RWPE2 (cell line): ENCODE data around the gene TATDN3.
"Not testable (repeated sequence)": the region's sequence is repeated elsewhere in the genome, so short reads cannot be mapped to it uniquely, and the experiment has no call there.

ENCODE experiments used
- ATAC-seq: fragments of 200-7000 bp; cut with Tn5 transposase; 3 replicates; pipeline ENCODE4 v1.9.1; 2021; ENCODE audit warnings: low read depth
- DNase-seq: peaks from one replicate; pipeline ENCODE4 v3.0.0-alpha.2; 2020; ENCODE audit warnings: low spot score
- H3K27ac ChIP-seq: fragments of 450-650 bp; 2 replicates; pipeline ENCODE4 v1.5.1; 2017; ENCODE audit warnings: mild to moderate bottlenecking; ENCODE audit not compliant: poor library complexity, severe bottlenecking
- H3K27me3 ChIP-seq: fragments of 250-450 bp; sonication (Bioruptor Pico); 2 replicates; pipeline ENCODE4 v1.5.1; 2021; ENCODE audit warnings: mild to moderate bottlenecking, moderate library complexity; ENCODE audit not compliant: insufficient read depth, poor library complexity, severe bottlenecking
- H3K36me3 ChIP-seq: fragments of 250-450 bp; sonication (Bioruptor Pico); 2 replicates; pipeline ENCODE4 v1.5.1; 2020; ENCODE audit warnings: low read depth, mild to moderate bottlenecking, moderate library complexity
- H3K4me1 ChIP-seq: fragments of 250-450 bp; sonication (Bioruptor Pico); 2 replicates; pipeline ENCODE4 v1.5.1; 2021; ENCODE audit warnings: mild to moderate bottlenecking, moderate library complexity; ENCODE audit not compliant: insufficient read depth, poor library complexity, severe bottlenecking
- H3K4me3 ChIP-seq: fragments of 250-450 bp; sonication (Bioruptor Pico); 2 replicates; pipeline ENCODE4 v1.5.1; 2021; ENCODE audit warnings: mild to moderate bottlenecking, moderate library complexity; ENCODE audit not compliant: severe bottlenecking
- H3K9me3 ChIP-seq: fragments of 250-450 bp; sonication (Bioruptor Pico); 2 replicates; pipeline ENCODE4 v1.5.1; 2021; ENCODE audit warnings: mild to moderate bottlenecking, moderate library complexity; ENCODE audit not compliant: severe bottlenecking
- TF ChIP-seq, protein P1 (sequence below): fragments of 450-650 bp; IDR thresholded peaks from one replicate; pipeline ENCODE4 v1.5.1; 2017; ENCODE audit warnings: mild to moderate bottlenecking, moderate library complexity; ENCODE audit not compliant: poor library complexity, severe bottlenecking

The TATDN3 gene

DNA sequence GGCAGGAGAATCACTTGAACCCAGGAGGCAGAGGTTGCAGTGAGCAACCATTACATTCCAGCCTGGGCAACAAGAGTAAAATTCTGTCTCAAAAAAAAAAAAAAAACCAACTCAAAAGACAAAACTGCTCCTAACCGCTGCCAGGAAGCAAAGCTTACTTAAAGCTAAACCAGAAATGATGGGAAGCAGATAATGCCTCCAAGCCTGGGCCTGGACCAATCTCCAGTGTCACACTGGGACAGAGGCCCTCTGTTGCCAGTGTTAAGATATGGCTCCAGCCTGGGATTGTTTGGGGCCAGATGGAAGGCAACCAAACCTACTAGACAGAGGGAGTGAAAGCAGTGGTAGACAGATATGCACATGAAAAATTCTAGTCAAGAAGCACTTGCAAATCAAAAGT, 37.0 kb upstream of the TATDN3 start:
- DNase-seq, result no peak

DNA sequence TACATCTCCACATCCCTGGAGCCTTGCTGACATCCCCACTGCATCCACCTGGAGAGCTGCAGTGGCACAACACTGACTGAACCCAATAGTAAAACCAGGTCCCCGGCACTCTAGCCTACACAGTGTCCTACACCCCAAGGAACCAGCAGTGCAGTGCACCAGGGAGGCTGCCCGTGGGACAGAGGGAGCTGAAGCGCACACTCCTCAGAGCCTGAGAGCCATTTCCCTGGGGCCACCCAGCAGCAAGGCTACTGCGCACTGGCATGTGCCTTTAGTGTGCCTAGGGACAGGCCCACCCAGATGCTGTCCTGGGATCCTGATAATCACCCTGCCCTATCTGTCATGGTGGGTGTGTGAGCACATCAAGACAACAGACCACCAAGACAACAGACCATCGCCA, 32.0 kb upstream of the TATDN3 start:
- no peaks in the 10 kb centered on the region for H3K27me3 ChIP-seq
- H3K36me3 ChIP-seq, result no peaks in the 10 kb centered on the region
- TF ChIP-seq, protein P1, sequence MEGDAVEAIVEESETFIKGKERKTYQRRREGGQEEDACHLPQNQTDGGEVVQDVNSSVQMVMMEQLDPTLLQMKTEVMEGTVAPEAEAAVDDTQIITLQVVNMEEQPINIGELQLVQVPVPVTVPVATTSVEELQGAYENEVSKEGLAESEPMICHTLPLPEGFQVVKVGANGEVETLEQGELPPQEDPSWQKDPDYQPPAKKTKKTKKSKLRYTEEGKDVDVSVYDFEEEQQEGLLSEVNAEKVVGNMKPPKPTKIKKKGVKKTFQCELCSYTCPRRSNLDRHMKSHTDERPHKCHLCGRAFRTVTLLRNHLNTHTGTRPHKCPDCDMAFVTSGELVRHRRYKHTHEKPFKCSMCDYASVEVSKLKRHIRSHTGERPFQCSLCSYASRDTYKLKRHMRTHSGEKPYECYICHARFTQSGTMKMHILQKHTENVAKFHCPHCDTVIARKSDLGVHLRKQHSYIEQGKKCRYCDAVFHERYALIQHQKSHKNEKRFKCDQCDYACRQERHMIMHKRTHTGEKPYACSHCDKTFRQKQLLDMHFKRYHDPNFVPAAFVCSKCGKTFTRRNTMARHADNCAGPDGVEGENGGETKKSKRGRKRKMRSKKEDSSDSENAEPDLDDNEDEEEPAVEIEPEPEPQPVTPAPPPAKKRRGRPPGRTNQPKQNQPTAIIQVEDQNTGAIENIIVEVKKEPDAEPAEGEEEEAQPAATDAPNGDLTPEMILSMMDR, result no peak
- no peak overlapping the region for H3K27ac ChIP-seq
- no peak overlapping the region for H3K4me3 ChIP-seq
- ATAC-seq, result no peak
- H3K4me1 ChIP-seq, result no peaks in the 10 kb centered on the region
- DNase-seq, result no peak
- H3K9me3 ChIP-seq, result no peaks in the 10 kb centered on the region

More for the DNA sequence above, 37.0 kb upstream of the TATDN3 start:
- H3K27ac ChIP-seq, result no peak overlapping the region
- H3K36me3 ChIP-seq, result no peaks in the 10 kb centered on the region
- H3K4me1 ChIP-seq, result no peaks in the 10 kb centered on the region
- no peaks in the 10 kb centered on the region for H3K9me3 ChIP-seq
- TF ChIP-seq, protein P1, result no peak
- H3K27me3 ChIP-seq, result no peaks in the 10 kb centered on the region
- no peak for ATAC-seq
- H3K4me3 ChIP-seq, result no peak overlapping the region

DNA sequence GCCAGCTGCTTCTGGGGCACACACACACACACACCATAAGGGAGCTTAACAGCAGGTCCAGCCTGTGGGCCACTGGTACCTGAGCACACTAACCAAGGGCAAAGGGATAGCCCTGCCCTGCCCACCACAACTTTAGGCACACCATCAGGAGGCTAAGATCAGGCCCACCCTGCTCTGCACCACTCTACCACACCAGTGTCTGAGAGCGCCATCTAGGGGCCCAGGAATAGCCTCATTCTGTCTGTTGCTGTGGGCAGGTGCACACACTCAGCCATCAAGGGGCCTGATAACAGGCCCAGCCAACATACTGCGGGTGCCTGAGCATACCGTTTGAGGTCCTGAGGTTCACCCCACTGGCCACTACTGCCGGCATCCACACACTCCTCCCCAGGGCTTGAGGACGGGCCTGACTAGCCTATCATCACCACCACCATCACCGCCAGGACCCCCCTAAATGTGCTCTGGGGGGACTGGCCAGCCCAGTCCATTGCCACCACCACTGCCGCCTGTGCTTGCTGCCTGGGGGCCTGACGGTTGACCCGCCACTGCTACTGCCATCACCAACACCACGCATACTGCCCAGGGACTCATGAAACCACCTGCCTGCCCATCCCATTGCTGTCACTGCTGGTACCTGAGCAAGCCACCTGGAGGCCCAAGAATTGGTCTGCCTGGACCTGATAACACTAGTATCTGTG, 31.4 kb upstream of the TATDN3 start:
- no peaks in the 10 kb centered on the region for H3K4me1 ChIP-seq
- H3K27ac ChIP-seq, result no peak overlapping the region
- no peak overlapping the region for H3K4me3 ChIP-seq
- H3K36me3 ChIP-seq, result no peaks in the 10 kb centered on the region
- DNase-seq (no peak), ATAC-seq (no peak)
- TF ChIP-seq, protein P1, result no peak
- no peaks in the 10 kb centered on the region for H3K27me3 ChIP-seq
- no peaks in the 10 kb centered on the region for H3K9me3 ChIP-seq

DNA sequence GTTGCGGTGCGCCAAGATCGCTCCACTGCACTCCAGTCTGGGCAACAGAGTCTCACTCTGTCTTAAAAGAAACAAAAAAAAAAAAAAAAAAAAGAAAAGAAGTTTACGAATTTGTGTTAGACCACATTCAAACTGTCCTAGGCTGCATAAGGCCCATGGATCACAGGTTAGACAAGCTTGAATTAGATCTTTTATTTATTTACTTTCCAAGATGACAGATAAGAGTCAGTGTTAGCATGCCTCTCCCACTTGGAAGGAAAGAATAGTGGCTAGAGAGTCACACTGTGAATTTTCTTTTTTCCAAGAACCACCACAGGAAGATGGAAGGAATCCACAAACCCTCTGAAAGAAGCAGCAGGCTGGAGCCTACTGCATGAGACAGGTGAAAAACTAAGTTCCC, 29.5 kb upstream of the TATDN3 start:
- no peak for ATAC-seq
- DNase-seq, result no peak
- Histone ChIP-seq H3K4me3 (no peak overlapping the region), H3K27ac (no peak overlapping the region), H3K36me3 (no peaks in the 10 kb centered on the region), H3K27me3 (no peaks in the 10 kb centered on the region), H3K9me3 (no peaks in the 10 kb centered on the region), H3K4me1 (no peaks in the 10 kb centered on the region)
- TF ChIP-seq, protein P1, result no peak

DNA sequence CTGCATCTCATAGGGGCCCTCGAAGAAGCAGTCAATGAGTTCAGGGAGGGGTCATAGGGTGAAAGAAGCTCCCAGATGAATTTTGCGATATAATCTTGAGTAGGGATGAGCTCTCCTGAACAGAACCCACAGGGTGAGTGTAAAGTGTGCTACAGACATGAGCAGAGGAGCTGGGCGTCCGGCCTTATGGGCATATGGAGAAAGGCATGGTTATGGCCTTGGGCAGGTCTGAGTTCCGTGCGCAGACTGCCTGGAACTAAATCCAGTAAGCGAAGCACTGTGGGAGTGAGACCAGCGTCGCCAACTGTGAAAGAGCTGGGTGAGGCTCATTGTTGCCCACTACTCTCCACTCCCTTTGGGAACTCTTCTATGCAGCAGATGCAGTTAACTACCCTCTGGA, 28.9 kb upstream of the TATDN3 start:
- H3K36me3 ChIP-seq, result no peaks in the 10 kb centered on the region
- TF ChIP-seq, protein P1, result no peak
- DNase-seq, result no peak
- H3K4me3 ChIP-seq, result no peak overlapping the region
- ATAC-seq, result no peak
- no peaks in the 10 kb centered on the region for H3K9me3 ChIP-seq
- H3K4me1 ChIP-seq, result no peaks in the 10 kb centered on the region
- no peaks in the 10 kb centered on the region for H3K27me3 ChIP-seq
- no peak overlapping the region for H3K27ac ChIP-seq

DNA sequence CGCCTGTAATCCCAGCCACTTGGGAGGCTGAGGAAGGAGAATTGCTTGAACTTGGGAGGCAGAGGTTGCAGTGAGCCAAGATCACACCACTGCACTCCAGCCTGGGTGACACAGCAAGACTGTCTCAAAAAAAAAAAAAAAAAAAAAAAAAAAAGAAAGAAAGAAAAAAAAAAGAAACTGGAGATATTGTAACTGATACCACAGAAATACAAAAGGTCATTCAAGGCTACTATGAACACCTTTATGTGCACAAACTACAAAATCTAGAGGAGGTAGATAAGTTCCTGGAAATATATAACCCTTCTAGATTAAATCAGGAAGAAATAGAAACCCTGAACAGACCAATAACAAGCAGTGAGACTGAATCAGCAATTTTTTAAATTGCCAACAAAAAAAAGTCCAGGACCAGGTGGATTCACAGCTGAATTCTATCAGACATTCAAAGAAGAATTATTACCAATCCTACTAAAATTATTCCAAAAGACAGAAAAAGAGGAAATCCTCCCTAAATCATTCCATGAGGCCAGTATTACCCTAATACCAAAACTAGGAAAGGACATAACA, 26.9 kb upstream of the TATDN3 start:
- not testable (repeated sequence) for DNase-seq, H3K36me3 ChIP-seq, H3K4me3 ChIP-seq, H3K27ac ChIP-seq, H3K27me3 ChIP-seq, H3K9me3 ChIP-seq, H3K4me1 ChIP-seq, ATAC-seq

DNA sequence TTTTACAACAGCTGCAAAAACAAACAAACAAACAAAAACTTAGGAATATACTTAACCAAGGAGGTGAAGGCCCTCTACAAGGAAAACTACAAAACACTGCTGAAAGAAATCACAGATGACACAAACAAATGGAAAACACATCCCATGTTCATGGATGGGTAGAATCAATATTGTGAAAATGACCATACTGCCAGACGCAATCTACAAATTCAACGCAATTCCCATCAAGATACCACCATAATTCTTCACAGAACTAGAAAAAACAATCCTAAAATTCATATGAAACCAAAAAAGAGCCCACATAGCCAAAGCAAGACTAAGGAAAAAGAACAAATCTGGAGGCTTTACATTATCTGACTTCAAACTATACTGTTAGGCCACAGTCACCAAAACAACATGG, 24.9 kb upstream of the TATDN3 start:
- H3K27me3 ChIP-seq, H3K27ac ChIP-seq, H3K4me3 ChIP-seq, H3K9me3 ChIP-seq, H3K4me1 ChIP-seq, DNase-seq, H3K36me3 ChIP-seq, ATAC-seq: not testable (repeated sequence)
